Measurements from ENCODE around the gene WDR62.

DNA sequence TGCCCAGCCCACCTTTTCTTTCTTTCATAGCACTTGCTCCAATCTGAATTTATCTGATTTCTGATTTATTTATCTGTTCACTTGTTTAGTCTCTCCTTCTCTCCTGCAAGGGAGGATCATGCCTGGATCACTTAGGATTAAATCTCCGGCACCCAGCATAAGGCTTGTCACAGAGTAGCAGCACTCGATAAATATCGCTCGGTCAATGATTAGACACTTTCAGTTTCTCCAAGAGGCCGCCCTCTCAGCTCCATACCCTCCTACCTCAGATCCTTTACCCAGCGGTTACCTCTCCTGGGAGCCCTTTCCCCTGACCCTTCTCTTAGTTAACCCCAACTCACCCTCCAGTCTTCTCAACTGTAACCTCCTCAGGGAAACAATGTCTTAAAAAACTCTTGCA, 23.4 kb upstream of the WDR62 start:
- TF ChIP-seq, protein P1, sequence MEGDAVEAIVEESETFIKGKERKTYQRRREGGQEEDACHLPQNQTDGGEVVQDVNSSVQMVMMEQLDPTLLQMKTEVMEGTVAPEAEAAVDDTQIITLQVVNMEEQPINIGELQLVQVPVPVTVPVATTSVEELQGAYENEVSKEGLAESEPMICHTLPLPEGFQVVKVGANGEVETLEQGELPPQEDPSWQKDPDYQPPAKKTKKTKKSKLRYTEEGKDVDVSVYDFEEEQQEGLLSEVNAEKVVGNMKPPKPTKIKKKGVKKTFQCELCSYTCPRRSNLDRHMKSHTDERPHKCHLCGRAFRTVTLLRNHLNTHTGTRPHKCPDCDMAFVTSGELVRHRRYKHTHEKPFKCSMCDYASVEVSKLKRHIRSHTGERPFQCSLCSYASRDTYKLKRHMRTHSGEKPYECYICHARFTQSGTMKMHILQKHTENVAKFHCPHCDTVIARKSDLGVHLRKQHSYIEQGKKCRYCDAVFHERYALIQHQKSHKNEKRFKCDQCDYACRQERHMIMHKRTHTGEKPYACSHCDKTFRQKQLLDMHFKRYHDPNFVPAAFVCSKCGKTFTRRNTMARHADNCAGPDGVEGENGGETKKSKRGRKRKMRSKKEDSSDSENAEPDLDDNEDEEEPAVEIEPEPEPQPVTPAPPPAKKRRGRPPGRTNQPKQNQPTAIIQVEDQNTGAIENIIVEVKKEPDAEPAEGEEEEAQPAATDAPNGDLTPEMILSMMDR (IDR thresholded peaks at IDR 0.05), result no peak
- TF ChIP-seq POLR2A (IDR thresholded peaks at IDR 0.05), result no peak
